Measurements from ENCODE around the gene TRA2B. TPM values are rescaled to one million over a fixed set of nuclear protein-coding genes. Genes with fewer than 3 reads are reported as not detected.

Gene TRA2B
- total RNA-seq: 140 and 239 TPM in 2 replicates

GRCh38 chr3:185937689-185938374 lies at the start of gene TRA2B:
TSS of gene TRA2B (minus strand) at chr3:185938014. CDS start at chr3:185937860, 154 bp downstream.
- DNase-seq (ENCODE audit: low read depth): no peak
- TF ChIP-seq CTCF (conservative IDR thresholded peaks at IDR 0.05; ENCODE audit: low read depth, low read length): no peak
- peak within 1 kb of the TSS; percentile 94 for H3K4me3 ChIP-seq (ENCODE audit: low read depth, low read length)

GRCh38 chr3:185986198-185986777 lies 48.5 kb upstream of the TRA2B start:
- no peak for TF ChIP-seq CTCF (conservative IDR thresholded peaks at IDR 0.05; ENCODE audit: low read depth, low read length)
- no peak for DNase-seq (ENCODE audit: low read depth)
- no peak overlapping the region for H3K4me3 ChIP-seq (ENCODE audit: low read depth, low read length)

GRCh38 chr3:185984203-185984602 lies 46.4 kb upstream of the TRA2B start:
- TF ChIP-seq CTCF (conservative IDR thresholded peaks at IDR 0.05; ENCODE audit: low read depth, low read length): no peak
- no peak for DNase-seq (ENCODE audit: low read depth)

GRCh38 chr3:185983495-185984141 lies 45.8 kb upstream of the TRA2B start:
- no peak for DNase-seq (ENCODE audit: low read depth)
- no peak overlapping the region for H3K4me3 ChIP-seq (ENCODE audit: low read depth, low read length)
- peak; percentile 94 for TF ChIP-seq CTCF (conservative IDR thresholded peaks at IDR 0.05; ENCODE audit: low read depth, low read length)

More at GRCh38 chr3:185984203-185984602, 46.4 kb upstream of the TRA2B start:
- no peak overlapping the region for H3K4me3 ChIP-seq (ENCODE audit: low read depth, low read length)

GRCh38 chr3:185982632-185983031 lies 44.8 kb upstream of the TRA2B start:
- no peak for TF ChIP-seq CTCF (conservative IDR thresholded peaks at IDR 0.05; ENCODE audit: low read depth, low read length)
- H3K4me3 ChIP-seq (ENCODE audit: low read depth, low read length): no peak overlapping the region

GRCh38 chr3:185981621-185982020 lies 43.8 kb upstream of the TRA2B start:
- no peak for DNase-seq (ENCODE audit: low read depth)
- TF ChIP-seq CTCF (conservative IDR thresholded peaks at IDR 0.05; ENCODE audit: low read depth, low read length): no peak
- H3K4me3 ChIP-seq (ENCODE audit: low read depth, low read length): no peak overlapping the region

More at GRCh38 chr3:185982632-185983031, 44.8 kb upstream of the TRA2B start:
- no peak for DNase-seq (ENCODE audit: low read depth)
